ENCODE measurements around the gene ADPGK.

- TF ChIP-seq POLR2AphosphoS5 (IDR thresholded peaks at IDR 0.05), result no peak
- no peak for TF ChIP-seq POLR2A (IDR thresholded peaks at IDR 0.05)
- no peak for TF ChIP-seq CTCF (IDR thresholded peaks at IDR 0.05)
Observed at GRCh38 chr15:72827226-72827625, 43.7 kb upstream of the ADPGK start.

All from transverse colon (tissue), 4 donors.